ENCODE results near the gene KCNG2. TPM values are rescaled to one million over a fixed set of nuclear protein-coding genes. Genes with fewer than 3 reads are reported as not detected.
A peak's percentile ranks its signal among the peaks of the same experiment; 100 is the strongest.

The KCNG2 gene
- total RNA-seq, 1 donor from 2014 or later: under 0.01 TPM

- no peak for DNase-seq (ENCODE audit: low spot score in 2 of 2)
Observed at GRCh38 chr18:79766308-79766707, 31.4 kb upstream of the KCNG2 start.

GRCh38 chr18:79768745-79769144, 29.0 kb upstream of the KCNG2 start:
- DNase-seq (ENCODE audit: low spot score in 2 of 2) (no peak), FAIRE-seq (no peak)

More at GRCh38 chr18:79766308-79766707, 31.4 kb upstream of the KCNG2 start:
- no peak for FAIRE-seq

GRCh38 chr18:79769698-79770500, 27.8 kb upstream of the KCNG2 start:
- no peak for DNase-seq (ENCODE audit: low spot score in 2 of 2)
- no peak for FAIRE-seq

GRCh38 chr18:79770501-79770815, 27.3 kb upstream of the KCNG2 start:
- no peak for DNase-seq (ENCODE audit: low spot score in 2 of 2)
- no peak for FAIRE-seq

GRCh38 chr18:79770826-79771225, 26.9 kb upstream of the KCNG2 start:
- no peak for DNase-seq (ENCODE audit: low spot score in 2 of 2)
- no peak for FAIRE-seq

- FAIRE-seq (no peak), DNase-seq (ENCODE audit: low spot score in 2 of 2) (no peak)
Observed at GRCh38 chr18:79771446-79772107, 26.2 kb upstream of the KCNG2 start.

- FAIRE-seq (no peak), DNase-seq (ENCODE audit: low spot score in 2 of 2) (no peak)
Observed at GRCh38 chr18:79772108-79772864, 25.5 kb upstream of the KCNG2 start.

- no peak for FAIRE-seq
- DNase-seq (ENCODE audit: low spot score in 2 of 2): no peak
Observed at GRCh38 chr18:79772865-79773696, 24.7 kb upstream of the KCNG2 start.

- DNase-seq (ENCODE audit: low spot score in 2 of 2): no peak
- FAIRE-seq: no peak
Observed at GRCh38 chr18:79774111-79774510, 23.6 kb upstream of the KCNG2 start.

GRCh38 chr18:79775441-79776221, 22.1 kb upstream of the KCNG2 start:
- FAIRE-seq: no peak
- DNase-seq (ENCODE audit: low spot score in 2 of 2): no peak

- DNase-seq (ENCODE audit: low spot score in 2 of 2): no peak
- no peak for FAIRE-seq
Observed at GRCh38 chr18:79776674-79777073, 21.1 kb upstream of the KCNG2 start.

GRCh38 chr18:79778291-79778791, 19.4 kb upstream of the KCNG2 start:
- no peak for DNase-seq (ENCODE audit: low spot score in 2 of 2)
- no peak for FAIRE-seq

- DNase-seq (ENCODE audit: low spot score in 2 of 2): peak in 1 of 2 donors; percentile 52
Observed at GRCh38 chr18:79779021-79779699, 18.6 kb upstream of the KCNG2 start.

GRCh38 chr18:79779700-79780190, 18.0 kb upstream of the KCNG2 start:
- DNase-seq (ENCODE audit: low spot score in 2 of 2) (no peak), FAIRE-seq (no peak)

More at GRCh38 chr18:79779021-79779699, 18.6 kb upstream of the KCNG2 start:
- FAIRE-seq: no peak

GRCh38 chr18:79780547-79780946, 17.2 kb upstream of the KCNG2 start:
- no peak for DNase-seq (ENCODE audit: low spot score in 2 of 2)
- FAIRE-seq: no peak

- FAIRE-seq: no peak
- no peak for DNase-seq (ENCODE audit: low spot score in 2 of 2)
Observed at GRCh38 chr18:79781331-79781941, 16.3 kb upstream of the KCNG2 start.

GRCh38 chr18:79782566-79783308, 15.0 kb upstream of the KCNG2 start:
- DNase-seq (ENCODE audit: low spot score in 2 of 2) (no peak), FAIRE-seq (no peak)

Measured in frontal cortex (tissue), 4 donors.